Measurements from ENCODE around the gene DNAJA2.

DNA sequence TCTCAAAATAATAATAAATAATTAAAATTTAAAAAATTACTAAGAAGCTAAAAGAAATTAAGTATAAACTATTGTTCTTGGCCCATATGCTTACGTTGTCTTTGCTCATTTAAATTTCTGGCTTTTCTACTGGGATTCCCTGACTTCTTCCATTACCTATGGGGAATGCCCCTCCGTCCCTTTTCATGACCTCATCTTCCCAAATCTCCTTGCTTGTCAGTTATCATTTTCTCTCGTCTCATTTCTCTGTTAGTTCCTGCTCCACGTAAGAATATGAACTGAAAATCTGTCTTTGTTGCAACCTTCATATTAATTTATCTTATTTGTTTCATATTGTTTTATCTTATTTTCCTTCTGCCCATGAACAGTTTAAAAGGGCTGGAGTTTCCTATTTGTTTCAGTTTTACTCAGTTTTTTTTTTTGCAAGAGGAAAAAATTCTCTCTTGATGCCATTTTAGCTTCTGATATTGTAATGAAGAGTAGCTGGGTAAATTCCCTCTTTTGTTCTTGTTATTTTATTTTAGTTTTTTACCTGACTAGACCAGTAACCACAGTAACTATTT, 2.5 kb upstream of the DNAJA2 start:
- TF ChIP-seq POLR2A (IDR thresholded peaks at IDR 0.05) (no peak), POLR2AphosphoS5 (IDR thresholded peaks at IDR 0.05) (no peak)

Data from stomach (tissue), 4 donors.